TTC549 (cell line): ENCODE measurements around the gene RND1.
"Not testable (repeated sequence)": the region's sequence is repeated elsewhere in the genome, so short reads cannot be mapped to it uniquely, and the experiment has no call there.

Source experiments
- FAIRE-seq: peaks from 2 replicates; lab custom pipeline; 2012; peaks lifted over from hg19 to GRCh38; lab: Jason Lieb, UNC

The RND1 gene

DNA sequence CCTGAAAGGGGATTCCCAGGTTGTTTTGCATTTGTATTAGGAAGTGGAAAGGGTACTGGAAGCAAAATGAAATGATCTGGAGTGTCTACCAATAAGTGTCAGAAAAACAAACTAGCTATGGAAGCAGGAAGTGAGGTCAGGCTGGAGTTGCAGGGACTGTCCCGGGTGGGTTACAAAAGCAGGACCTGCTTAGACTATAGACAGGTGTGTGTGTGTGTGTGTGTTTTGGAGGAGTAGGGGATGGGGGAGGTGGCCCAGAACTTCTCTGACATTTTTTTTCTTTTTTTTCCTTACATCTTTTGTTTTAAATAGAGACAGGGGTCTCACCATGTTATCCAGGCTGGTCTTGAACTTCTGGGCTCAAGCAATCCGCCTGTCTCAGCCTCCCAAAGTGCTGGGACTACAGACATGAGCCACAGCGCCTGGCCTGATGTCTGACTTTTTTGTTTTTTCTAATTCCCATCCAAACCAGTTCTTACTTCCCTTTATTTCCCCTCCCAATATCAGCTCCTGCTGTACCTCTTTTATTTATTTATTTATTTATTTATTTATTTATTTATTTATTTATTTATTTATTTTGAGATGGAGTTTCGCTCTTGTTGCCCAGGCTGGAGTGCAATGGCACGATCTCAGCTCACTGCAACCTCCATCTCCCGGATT is 512 bp upstream of the RND1 start:
- no peak for FAIRE-seq

DNA sequence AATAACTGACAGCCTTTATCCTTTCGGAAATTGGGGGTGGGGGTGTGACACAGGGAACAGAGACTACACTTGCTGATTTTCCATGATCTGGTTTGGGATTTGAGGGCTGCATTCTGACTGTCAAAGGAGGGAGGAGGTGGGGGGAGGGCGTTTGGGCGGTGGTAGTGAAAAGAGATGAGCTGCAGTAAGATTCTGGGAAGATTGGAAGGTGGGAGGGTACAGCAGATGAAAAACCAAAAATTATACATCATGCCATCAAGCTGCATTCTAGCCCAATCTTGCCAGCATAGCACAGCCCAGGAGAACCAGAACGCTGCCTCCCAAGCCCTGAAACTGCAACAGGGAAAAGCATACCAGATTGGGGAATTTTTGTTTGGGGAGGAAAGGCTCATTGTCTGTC is 2.4 kb downstream of the RND1 start:
- FAIRE-seq = no peak

DNA sequence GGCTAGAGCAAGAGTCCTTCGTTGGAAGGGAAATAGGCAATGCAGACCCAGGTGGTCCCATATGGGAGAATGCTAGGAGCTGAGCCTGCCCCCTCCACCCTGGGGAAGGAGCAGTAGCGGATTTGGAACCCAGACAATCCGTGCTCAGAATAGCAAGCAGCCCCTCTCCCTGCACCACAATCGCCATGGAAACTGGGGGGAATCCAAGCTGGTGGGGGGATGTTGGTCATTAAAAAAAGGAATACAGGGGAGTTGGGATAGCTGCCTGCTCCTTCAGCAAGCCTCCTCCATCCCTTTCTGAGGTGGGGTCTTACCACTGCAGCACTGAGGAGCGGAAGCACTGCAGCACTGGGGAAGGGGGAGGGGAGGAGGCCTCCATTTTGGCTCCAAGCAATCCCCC is 2.9 kb downstream of the RND1 start:
- FAIRE-seq = no peak

DNA sequence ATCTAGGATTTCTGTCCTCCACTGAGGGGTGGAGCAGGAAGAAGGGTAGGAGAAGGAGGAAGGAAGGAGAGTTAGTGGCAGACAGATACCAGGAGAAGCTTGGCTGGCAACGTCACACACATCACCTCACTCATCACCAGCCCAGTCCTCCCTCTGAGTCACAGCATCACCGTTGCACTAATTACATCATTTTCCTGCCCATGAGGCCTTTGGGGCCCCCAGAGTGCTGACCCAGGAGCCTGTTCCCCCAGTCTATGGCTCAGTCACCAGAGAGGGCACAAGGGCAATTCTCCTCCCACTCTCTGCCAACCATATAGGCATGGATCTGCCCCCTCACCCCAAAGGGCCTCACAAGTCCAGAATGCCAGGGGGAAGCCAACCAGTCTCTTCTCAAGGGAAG is 4.6 kb downstream of the RND1 start:
- FAIRE-seq = no peak

DNA sequence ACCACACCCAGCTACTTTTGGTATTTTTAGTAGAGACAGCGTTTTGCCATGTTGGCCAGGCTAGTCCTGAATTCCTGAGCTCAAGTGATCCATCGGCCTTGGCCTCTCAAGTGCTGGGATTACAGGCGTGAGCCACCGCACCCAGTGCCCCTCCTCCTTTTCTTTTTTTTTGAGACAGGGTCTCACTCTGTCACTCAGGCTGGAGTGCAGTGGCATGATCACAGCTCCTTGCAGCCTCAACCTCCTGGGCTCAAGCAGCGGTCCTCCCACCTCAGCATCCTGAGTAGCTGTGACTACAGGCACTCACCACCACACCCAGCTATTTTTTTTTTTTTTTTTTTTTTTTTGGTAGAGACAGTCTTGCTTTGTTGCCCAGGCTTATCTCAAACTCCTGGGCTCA is 5.4 kb downstream of the RND1 start:
- FAIRE-seq = not testable (repeated sequence)

DNA sequence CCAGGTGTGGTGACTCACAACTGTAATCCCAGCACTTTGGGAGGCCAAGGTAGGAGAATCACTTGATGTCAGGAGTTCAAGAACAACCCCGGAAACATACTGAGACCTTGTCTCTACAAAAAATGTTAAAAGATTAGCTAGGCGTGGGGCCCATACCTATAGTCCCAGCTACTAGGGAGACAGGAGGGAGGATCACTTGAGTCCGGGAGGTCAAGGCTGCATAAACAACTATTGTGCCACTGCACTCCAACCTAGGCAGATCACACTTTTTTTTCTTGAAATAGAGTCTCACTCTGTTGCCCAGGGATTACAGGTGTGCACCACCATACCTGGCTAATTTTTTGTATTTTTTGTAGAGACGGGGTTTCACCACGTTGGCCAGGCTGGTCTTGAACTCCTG is 6.1 kb downstream of the RND1 start:
- no peak for FAIRE-seq

DNA sequence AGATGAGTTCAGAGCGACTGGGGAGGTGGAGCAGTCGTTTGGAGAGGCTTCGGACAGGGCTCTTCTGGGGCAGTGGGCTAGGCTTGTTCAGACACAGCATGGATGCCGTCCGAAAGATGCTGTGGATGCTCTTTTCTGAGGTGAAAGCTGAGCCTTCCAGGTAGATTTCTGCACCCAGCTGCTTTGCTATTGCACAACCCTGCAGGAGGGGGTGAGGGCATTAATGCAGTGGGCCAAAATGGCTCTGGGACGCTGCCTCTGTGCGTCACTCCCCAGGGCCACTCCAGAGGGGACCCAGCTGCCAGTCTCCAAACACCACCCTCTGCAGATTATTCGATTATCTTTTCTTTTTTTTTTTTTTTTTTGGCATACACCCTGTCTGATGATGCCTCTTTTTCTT is 7.6 kb downstream of the RND1 start:
- FAIRE-seq = no peak

DNA sequence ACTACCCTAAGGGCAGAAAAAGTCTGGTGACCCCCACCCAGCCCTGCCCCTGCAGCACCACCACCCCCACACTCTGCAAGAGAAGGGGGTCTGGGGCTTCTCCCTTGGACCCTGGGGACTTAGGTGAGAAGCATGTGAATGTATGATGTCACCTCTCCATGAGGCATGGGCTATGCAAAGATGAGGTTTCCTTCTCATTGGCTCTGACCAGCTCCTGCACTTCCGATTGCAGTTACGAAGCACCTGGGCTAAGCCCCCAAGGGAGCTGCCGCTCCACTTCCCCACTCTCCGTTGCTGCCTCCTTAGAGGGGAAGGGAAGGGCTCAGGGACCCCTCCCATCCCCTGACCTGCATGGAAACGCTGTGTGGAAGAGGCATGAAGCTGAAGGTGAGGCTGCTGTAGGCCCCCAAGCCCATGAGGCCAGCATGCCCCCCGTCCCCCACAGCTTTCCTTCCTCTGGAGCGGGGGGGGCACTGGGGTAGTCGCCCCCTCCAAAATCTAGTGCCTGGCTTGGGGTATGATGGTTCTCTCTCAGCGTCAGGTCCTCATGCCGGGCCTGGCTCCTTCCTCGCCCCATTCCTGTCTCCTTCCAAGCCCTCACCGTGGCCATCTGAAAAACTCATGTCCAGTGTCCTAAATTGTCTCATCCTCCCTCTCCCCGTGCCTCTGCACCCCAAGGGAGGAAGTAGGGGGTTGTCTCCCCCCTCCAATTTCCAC is 8.2 kb downstream of the RND1 start:
- no peak for FAIRE-seq

DNA sequence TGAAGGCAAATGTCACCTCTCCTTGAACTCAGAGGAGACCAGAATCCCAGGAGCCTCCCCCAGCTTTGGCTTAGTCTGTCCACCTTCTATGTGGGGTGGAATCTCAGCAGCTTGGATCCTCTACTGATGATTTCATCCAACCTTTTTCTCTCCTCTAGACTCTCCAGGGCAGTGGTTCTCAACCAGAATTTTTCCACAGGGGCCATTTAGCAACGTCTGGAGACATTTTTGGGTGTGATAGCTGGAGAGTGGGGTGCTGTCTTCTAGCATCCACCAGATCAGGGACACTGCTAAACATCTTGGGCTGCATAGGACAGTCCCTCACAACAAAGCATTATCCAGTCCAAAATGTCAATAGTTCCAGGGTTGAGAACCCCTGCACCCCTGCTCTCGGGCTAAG is 9.3 kb downstream of the RND1 start:
- no peak for FAIRE-seq

DNA sequence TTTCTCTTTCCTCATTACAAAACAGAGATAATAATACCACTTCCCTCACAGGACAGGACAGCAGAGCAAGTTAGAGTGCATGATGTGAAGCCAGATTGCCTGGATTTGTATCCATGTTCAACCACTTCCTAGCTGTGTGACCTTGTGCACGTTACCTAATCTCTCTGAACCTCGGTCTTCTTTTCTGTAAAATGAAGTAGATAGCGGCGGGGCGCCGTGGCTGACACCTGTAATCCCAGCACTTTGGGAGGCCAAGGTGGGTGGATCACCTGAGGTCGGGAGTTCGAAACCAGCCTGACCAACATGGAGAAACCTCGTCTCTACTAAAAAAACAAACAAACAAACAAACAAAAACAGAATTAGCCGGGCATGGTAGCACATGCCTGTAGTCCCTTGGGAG is 10.7 kb downstream of the RND1 start:
- FAIRE-seq = not testable (repeated sequence)

DNA sequence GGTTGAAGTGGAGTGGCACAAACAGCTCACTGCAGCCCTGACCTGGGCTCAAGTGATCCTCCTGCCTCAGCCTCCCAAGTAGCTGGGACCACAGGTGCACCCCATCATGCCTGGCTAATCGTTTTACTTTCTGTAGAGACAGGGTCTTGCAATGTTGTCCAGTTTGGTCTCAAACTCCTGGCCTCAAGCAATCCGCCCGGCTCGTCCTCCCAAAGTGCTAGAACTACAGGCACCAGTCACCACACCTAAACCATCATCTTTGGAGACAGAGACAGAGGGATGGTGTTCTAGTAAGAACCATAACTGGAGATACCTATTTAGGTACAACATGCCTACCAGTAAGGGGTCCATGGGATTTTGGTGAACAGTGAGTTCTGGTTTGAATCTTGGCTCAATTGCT is 11.2 kb downstream of the RND1 start:
- FAIRE-seq = no peak

DNA sequence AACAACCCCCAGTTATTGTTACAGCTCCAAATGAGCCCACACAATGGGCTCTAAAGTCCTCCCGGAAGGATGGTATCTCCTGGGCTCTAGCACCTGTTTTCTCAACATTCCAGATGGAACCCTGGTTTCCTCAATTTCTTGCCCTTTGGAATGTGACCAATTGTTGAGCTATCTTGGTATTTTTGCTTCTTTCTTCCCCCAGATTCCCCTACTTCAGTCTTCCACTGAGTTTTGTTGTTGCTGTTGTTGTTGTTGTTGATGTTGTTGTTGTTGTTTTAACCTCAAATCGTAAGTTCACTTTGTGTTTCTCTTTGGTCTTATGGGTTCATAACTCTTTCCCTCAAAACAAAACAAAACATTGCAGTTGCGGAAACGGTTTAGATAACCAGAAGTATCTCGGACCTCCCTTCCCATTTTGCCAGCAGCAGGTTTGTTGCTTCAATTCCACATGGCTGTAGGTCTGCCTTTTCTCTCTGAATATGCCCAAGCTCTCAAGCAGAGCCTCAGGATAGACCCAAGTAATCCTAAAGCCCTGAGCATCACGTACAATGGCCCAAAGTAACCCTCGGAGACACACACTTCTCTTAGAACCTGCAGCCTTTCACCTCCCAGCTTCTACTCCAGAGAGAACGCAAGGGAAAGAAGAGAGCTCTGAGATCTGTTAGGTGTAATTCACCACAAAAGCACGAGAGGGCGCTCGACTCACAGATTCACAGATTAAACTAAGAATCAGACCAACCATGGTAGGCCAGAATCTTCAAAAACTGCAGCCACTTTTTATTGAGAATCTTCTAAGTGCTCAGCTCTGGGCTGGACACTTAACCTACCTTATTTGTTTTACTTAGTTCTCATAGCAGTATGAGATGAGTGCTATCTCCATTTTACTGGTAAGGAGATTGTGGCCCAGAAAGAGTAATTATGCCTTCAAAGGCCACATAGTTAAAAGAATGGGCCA is 12.7 kb downstream of the RND1 start:
- FAIRE-seq = peak; percentile 80

DNA sequence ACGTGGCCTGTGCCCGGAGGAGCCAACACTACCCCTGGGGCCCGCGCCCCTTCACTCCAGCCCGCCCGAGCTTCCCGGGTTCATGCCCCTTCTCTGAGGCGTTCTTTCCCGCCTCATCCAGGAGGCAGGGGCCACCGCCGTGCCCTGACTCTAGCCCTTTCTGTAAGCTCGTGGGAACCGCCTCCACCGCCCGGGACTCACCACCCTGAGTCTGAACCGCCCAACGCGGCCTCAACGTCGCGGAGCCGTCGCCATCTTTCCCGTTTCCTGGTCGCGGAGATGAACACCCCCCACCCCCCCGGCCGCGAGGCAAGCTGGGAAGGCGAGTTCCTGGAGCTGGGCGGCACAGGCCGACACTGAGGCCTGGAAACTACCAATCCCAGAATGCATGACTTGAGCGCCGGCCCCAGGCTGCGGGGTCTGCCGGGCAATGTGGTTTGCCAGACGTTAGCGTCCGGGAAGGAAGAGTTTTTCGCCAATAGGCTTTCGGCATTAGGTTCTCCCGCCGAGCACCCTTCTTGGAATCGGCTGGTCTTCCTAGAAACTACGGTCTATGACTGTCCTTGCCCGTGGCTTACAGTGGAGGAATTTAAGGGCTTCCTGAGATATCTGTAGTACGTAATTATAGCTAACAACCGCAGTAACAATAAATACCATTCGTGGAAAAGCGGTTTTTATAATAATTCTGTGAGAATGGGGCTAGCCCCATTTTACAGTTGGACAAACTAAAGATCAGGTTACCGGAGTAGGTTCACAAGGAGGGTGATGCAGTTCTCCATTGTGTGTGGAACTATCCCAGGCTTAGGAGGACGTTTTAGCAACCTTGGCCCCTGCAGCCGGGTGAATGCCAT is 13.6 kb downstream of the RND1 start, which contains the start of gene DDX23:
Gene DDX23 (minus strand): TSS at position 281 of the 851 bp plus-strand sequence. CDS start 6,381 bp downstream, outside the sequence.
- peak; percentile 78 for FAIRE-seq

DNA sequence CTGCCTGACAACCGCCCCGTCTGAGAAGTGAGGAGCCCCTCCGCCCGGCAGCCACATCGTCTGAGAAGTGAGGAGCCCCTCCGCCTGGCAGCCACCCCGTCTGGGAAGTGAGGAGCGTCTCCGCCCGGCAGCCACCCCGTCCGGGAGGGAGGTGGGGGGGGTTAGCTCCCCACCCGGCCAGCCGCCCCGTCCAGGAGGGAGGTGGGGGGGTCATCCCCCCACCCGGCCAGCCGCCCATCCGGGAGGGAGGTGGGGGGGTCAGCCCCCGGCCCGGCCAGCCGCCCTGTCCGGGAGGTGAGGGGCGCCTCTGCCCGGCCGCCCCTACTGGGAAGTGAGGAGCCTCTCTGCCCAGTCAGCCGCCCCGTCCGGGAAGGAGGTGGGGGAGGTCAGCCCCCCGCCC is 23.6 kb downstream of the RND1 start:
- not testable (repeated sequence) for FAIRE-seq

DNA sequence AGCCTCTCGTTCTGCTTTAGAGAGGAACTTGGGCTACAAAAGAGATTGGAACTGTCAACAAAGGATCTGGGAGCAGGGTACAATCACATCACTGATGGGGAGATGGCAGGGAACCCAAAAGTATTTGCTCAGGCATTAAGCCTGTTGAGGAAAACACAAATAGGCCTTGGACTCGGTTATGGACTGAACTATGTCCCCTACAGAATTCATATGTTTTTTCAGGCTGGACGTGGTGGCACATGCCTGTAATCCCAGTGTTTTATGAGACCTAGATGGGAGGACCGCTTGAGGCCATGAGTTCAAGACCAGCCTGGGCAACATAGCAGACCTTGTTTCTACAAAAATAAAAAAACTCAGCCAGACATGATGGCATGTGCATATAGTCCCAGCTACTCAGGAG is 27.6 kb downstream of the RND1 start:
- no peak for FAIRE-seq

DNA sequence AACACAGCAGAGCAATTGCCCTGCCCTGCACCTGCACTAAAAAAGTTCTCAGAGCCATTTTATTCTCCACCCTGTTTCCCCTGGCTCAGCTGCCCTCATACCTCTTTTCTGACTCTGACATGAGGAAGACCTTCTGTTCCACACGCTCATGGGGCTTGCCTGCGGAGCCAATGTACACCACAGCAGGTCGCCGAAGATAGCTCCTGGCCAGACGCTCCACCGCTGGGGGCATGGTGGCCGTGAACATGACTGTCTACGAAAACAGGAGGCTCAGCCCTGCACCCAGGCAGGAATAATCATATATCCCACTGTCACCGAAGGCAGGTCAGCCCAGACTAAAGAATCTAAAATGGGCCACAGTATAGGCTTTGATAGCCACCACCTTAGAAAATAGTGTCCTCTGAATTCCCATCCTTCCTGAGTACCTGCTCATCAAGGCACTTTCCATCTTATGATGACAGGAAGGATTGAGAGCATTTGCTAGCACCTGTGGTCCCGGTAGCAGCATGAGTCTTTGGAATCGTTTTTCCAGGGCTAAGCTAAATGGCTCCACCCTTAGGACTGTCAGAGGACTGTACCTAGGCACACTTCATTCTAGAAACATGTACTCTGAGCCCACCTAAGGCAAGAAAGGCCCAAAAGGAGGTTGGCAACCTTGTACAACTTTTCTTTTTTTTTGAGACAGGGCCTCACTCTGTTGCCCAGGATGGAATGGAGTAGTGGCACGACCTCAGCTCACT is 33.2 kb downstream of the RND1 start:
- FAIRE-seq = no peak

DNA sequence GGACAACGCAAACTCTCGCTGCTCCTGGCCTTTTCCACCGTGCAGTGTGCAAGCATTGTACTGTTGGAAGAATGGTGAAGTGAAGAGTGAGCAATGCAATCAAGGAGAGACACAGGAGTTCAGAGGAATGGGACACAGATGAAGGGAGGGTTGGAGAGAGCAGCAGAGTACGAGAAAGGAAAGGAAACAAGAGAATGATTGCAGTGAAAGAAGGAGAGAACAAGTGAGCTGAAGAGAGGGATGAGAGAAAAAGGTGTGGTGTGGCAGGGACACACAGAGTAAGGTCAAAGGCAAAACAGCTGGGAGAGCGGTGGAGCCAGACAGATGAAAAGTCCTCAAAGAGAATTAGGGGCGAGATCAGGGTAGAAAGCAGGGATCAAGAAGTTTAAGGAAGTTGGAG is 34.4 kb downstream of the RND1 start:
- FAIRE-seq = no peak

DNA sequence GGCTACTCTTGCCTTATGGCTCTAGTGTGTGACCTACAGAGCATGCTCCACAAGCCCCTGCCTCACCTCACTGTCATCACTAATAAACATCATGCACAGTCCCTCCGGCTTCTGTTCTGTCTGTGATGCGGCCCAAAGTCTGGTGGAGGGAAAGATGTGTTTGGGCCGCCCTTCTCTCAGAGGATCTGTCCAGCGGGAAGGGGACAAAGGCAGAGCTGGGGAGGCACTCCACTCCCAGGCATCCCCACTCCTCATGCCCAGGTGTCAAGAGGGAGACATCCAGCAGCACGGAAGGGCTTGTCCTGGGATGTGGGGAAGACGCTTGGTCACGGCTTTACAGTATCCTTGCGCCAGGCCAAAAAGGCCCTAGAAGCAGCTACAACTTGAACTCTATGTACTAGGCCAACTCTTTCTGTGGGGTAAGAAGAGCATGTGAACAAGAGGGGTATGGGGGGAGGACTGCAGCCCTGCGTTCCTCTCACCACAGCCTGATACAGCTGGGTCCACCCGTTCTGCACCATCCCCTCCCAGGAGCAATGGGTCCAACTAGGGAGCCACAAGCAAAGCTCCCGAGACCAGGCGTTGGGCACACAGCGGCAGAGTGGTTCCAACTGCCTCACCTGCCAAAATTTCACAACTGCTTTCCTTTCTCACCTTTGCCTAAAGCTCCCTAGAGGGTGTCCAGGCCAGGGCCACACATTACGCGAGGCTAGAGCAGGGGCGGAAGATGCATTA is 36.7 kb downstream of the RND1 start:
- FAIRE-seq = no peak

DNA sequence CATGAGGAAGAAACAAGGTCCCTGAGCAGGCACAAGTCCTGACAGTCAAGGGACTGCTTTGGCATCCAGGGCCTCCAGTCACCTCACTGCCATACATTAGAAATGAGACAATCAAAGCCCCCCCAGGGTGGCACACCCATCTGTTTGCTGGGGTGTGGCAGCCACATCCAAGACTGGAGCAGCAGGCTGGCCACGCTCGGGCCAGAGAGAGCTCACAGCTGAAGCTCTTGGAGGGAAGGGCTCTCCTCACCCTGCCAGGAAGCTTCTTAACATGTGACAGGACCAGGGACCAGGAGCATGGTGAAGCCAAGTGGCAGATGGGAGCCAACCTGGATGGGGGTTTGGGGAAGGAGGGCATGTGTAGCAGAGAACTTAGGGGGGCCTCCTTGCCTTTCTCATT is 37.4 kb downstream of the RND1 start:
- FAIRE-seq = no peak

DNA sequence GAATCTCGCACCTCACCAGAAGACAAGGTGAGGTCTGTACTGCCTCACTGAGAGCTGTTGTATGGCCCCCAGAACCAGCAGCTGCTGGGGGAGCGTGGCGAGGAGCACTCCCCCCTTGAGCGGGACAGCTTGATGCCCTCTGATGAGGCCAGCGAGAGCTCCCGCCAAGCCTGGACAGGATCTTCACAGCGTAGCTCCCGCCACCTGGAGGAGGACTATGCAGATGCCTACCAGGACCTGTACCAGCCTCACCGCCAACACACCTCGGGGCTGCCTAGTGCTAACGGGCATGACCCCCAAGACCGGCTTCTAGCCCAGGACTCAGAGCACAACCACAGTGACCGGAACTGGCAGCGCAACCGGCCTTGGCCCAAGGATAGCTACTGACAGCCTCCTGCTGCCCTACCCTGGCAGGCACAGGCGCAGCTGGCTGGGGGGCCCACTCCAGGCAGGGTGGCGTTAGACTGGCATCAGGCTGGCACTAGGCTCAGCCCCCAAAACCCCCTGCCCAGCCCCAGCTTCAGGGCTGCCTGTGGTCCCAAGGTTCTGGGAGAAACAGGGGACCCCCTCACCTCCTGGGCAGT is 38.1 kb downstream of the RND1 start:
- no peak for FAIRE-seq
